Measurements from ENCODE around the gene TMEM14A. TPM values are rescaled to one million over a fixed set of nuclear protein-coding genes. Genes with fewer than 3 reads are reported as not detected.

The TMEM14A gene
- total RNA-seq, 1 experiment from 2014 or later, result 7.3 TPM

DNA sequence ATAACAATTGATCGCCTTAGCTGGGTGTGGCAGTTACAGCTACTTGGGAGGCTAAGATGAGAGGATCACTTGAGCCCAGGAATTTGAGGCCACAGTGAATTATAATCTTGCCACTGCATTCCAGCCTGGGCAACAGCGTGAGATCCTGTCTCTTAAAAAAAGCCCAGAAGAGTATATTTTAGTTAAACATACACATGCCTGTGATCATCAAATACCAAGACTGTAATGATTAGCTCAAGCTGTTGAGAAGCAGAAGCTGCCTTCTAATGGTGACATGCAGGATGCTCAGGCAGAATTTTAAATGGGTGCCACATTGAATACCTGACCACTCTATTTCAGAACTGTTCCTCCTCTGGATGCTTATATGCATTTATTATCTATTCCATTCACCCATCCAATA, 8.9 kb upstream of the TMEM14A start:
- Histone ChIP-seq H4K91ac (ENCODE audit: insufficient read length, low read depth, low read length) (no peak overlapping the region), H3K23me2 (ENCODE audit: insufficient read length, low read depth, low read length, poor library complexity, severe bottlenecking) (peaks cover 13% of the 10 kb centered on the region), H3K79me1 (ENCODE audit: insufficient read depth, low read depth, low read length, poor library complexity, severe bottlenecking) (no peaks in the 10 kb centered on the region), H2BK120ac (ENCODE audit: low read depth, low read length, poor library complexity, severe bottlenecking) (no peak overlapping the region), H2AK5ac (ENCODE audit: insufficient read length, low read length) (no peak overlapping the region), H2AFZ (ENCODE audit: low read length) (no peak overlapping the region), H3T11ph (ENCODE audit: low read length) (no peak overlapping the region), H2BK20ac (ENCODE audit: low read depth, low read length, poor library complexity, severe bottlenecking) (no peak overlapping the region), H3K18ac (ENCODE audit: insufficient read length, low read depth, low read length) (no peak overlapping the region), H3K27me3 (ENCODE audit: insufficient read depth, low read length) (peaks cover 5% of the 10 kb centered on the region; the same call in 1 of the 2 replicates), H3K4ac (ENCODE audit: low read depth, low read length) (no peak overlapping the region), H2BK12ac (ENCODE audit: insufficient read length, low read depth, low read length) (no peak overlapping the region), H3K23ac (ENCODE audit: insufficient read length, low read depth, low read length) (no peak overlapping the region), H2BK5ac (ENCODE audit: insufficient read length, low read length) (no peak overlapping the region), H3K79me2 (ENCODE audit: insufficient read depth, low read length) (no peaks in the 10 kb centered on the region), H3K4me2 (ENCODE audit: insufficient read depth, insufficient read length, low read length) (no peak overlapping the region), H4K5ac (ENCODE audit: insufficient read length, low read depth, low read length) (no peak overlapping the region), H2BK15ac (ENCODE audit: low read depth, low read length) (no peak overlapping the region), H3K9me3 (ENCODE audit: control insufficient read depth, low read depth, low read length) (no peaks in the 10 kb centered on the region), H3K14ac (ENCODE audit: insufficient read depth, low read length) (no peak overlapping the region), H4K8ac (replicated peaks; ENCODE audit: insufficient read length, low read depth, low read length) (no peak overlapping the region), H3K9ac (ENCODE audit: extremely low read depth, insufficient read length, low read length) (no peak overlapping the region), H3K27ac (ENCODE audit: insufficient read length, low read depth, low read length) (no peak overlapping the region), H3K4me1 (ENCODE audit: insufficient read depth, low read length) (peaks cover 4% of the 10 kb centered on the region; the same call in 1 of the 2 replicates), H3K56ac (ENCODE audit: insufficient read length, low read depth, low read length) (no peak overlapping the region), H4K20me1 (ENCODE audit: control insufficient read depth, insufficient read depth, insufficient read length) (no peaks in the 10 kb centered on the region)
- Mint-ChIP-seq H3K4me3 (no peak overlapping the region), H3K36me3 (ENCODE audit: insufficient read depth in 1 of 3, low read depth in 3 of 3) (peaks cover 7 to 16% (median 10%) of the 10 kb centered on the region in 3 experiments), H3K4me1 (no peaks in the 10 kb centered on the region), H3K9me3 (peaks cover 8 to 10% of the 10 kb centered on the region in 2 experiments), H3K27ac (no peak overlapping the region), H3K27me3 (ENCODE audit: low read depth) (no peaks in the 10 kb centered on the region; the same call in 1 of the 2 replicates)
- no peak for TF ChIP-seq CTCF (conservative IDR thresholded peaks at IDR 0.05)
- no peak for DNase-seq
- no CpG with 5 or more reads among the region's 2 CpGs for WGBS (ENCODE audit: extremely low coverage, insufficient read length, low lambda C conversion rate)
